ENCODE data around the gene NDST3.

Gene NDST3

DNA sequence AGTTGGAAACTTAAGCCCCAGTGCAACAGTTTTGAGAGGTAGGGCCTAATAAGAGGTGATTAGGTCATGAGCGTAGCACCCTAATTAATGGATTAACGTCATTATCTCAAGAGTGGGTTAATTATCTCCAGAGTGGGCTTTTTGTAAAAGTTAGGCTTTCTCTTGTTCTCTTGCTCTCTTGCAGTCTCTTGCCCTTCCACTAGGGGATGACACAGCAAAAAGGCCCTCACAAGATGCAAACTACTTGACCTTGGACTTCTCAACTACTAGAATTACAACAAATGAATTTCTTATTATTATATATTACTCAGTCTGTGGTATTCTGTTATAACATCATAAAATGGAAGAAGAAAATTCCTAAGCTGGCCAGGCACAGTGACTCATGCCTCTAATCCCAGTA, 22.1 kb upstream of the NDST3 start:
- CTCF ChIA-PET: interaction anchor here (1.1 to 1.7 kb wide), 3 partner anchors 9 to 24 kb away, joined by 5 to 6 read pairs (median 5); no protein-coding TSS in a partner anchor
- DNase-seq (ENCODE audit: extremely low spot score): no peak
- TF ChIP-seq, protein P1, sequence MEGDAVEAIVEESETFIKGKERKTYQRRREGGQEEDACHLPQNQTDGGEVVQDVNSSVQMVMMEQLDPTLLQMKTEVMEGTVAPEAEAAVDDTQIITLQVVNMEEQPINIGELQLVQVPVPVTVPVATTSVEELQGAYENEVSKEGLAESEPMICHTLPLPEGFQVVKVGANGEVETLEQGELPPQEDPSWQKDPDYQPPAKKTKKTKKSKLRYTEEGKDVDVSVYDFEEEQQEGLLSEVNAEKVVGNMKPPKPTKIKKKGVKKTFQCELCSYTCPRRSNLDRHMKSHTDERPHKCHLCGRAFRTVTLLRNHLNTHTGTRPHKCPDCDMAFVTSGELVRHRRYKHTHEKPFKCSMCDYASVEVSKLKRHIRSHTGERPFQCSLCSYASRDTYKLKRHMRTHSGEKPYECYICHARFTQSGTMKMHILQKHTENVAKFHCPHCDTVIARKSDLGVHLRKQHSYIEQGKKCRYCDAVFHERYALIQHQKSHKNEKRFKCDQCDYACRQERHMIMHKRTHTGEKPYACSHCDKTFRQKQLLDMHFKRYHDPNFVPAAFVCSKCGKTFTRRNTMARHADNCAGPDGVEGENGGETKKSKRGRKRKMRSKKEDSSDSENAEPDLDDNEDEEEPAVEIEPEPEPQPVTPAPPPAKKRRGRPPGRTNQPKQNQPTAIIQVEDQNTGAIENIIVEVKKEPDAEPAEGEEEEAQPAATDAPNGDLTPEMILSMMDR (IDR thresholded peaks at IDR 0.05; ENCODE audit: control extremely low read depth, extremely low read depth, low read depth, missing control alignments): no peak
- POLR2A ChIA-PET: no interaction called here

DNA sequence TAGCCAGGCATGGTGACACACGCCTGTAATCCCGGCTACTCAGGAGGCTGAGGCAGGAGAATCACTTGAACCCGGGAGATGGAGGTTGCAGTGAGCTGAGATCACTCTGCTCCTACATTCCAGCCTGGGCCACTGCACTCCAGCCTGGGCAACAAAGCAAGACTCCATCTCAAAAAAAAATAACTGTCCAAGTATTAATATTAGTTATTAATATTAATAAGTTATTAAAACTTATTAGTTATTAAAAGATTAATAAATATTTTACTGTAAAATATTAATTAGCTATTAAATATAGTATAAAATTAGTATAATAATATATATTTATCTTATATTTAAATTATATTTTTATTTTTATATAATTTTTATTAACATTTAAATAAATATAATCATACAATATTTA, 19.5 kb upstream of the NDST3 start:
- POLR2A ChIA-PET: no interaction called here
- DNase-seq (ENCODE audit: extremely low spot score): no peak
- TF ChIP-seq, protein P1 (IDR thresholded peaks at IDR 0.05; ENCODE audit: control extremely low read depth, extremely low read depth, low read depth, missing control alignments): no peak
- CTCF ChIA-PET: interaction anchor here (1.0 to 1.3 kb wide), 2 partner anchors 11 to 12 kb away, joined by 3 read pairs; no protein-coding TSS in a partner anchor

DNA sequence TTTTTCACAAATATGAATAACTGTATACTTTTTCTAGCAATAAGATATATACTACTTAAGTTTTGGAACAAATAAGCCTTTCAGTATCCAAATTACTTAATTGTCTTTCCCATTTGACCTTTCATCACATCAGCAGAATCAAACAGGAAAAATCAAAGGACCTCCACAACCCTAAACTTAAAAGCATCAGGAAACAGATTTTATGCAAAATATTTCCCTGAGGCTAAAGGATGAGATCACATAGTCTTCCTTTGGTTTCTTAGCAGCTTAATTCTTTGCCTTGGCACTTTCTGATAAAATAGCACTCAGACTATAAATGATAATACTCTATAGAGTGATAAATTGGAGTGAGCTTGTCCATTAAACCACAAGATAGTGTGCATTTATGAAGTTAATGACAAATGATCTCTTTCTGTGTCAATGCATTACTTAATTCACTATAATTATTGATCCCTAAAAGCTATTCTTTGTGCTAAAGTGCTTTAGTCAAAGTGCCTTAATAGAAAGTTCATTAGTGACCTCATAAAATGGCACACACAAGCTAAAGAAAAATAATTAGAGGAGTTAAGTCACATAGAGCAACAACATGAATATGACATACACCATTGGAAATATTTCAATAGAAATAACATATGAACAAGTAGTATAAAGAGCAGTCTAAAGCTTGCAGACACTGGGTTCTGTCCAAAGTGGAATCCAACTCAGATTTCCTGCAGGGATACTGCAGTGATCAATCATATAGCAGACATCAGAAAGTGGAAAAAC, 15.7 kb upstream of the NDST3 start:
- POLR2A ChIA-PET: no interaction called here
- CTCF ChIA-PET: interaction anchor here (1.0 to 1.4 kb wide), 3 partner anchors 9 to 209 kb away, joined by 3 read pairs; no protein-coding TSS in a partner anchor

DNA sequence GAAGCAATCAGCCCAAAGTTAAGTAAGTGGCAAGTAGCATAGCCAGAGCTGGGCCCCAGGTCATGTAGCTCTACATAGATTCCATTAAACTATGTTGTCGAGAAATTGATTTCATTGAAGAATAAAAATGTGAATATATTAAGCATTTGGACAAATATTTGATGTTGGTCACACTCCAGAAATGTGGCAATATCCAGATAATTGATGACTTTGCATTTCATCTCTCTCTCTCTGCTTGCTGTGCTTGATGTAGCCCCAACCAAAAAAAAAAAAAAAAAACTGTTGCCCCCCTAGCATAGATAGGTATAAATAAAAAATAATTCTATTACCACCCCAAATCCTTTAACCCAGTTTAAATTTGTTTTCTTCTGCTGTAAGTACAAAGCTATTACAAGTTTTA, 7.5 kb upstream of the NDST3 start:
- TF ChIP-seq, protein P1 (IDR thresholded peaks at IDR 0.05; ENCODE audit: control extremely low read depth, extremely low read depth, low read depth, missing control alignments): no peak
- POLR2A ChIA-PET: no interaction called here
- DNase-seq (ENCODE audit: extremely low spot score): no peak
- CTCF ChIA-PET: interaction anchor here (1.2 to 1.4 kb wide), 4 partner anchors 9 to 271 kb away, joined by 3 read pairs; no protein-coding TSS in a partner anchor

More for the DNA sequence above, 15.7 kb upstream of the NDST3 start:
- TF ChIP-seq, protein P1 (IDR thresholded peaks at IDR 0.05; ENCODE audit: control extremely low read depth, extremely low read depth, low read depth, missing control alignments): no peak
- DNase-seq (ENCODE audit: extremely low spot score): no peak

DNA sequence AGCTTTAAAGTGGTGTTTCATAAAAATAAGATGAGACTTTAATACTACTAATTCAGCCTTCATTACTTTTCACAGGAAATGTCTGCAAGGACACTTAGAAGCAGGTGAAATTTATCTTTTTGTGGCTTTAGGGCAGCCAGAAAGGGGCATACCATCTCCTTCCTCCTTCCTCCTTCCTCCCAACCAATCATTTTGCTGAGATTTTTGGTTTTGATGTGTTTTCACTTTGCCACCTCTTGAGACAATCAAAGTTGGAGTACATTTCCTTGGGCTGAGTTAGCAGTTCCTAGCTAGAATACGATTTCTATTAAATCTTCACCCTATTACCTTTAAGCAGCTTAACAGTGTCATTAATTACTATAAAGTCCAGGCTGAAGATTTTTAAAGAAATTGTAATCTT, 5.1 kb upstream of the NDST3 start:
- ChIA-PET CTCF (no interaction called here), POLR2A (no interaction called here)
- no peak for DNase-seq (ENCODE audit: extremely low spot score)
- TF ChIP-seq, protein P1 (IDR thresholded peaks at IDR 0.05; ENCODE audit: control extremely low read depth, extremely low read depth, low read depth, missing control alignments): no peak

DNA sequence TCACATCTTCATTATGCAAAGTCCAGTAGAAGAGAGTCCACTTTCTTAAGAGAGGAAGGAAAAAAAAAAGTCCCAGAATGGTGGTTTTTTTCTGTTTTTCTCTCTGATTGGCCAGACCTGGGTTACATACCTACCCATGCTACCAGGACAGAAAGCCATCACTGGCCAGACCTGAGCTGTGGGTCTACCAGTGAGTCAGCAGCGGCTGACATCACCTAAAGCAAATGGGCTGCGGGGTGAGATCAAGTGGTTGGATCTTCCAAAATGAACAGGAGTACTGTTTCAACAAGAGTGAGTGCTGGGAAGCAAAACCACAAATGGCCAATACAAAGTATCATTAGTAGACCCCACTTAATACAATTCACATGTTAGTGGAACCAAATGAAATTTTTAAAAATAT, 1.6 kb upstream of the NDST3 start:
- CTCF ChIA-PET: interaction anchor here (1.3 kb wide), 1 partner anchor 9 kb away, joined by 3 read pairs; no protein-coding TSS in a partner anchor
- TF ChIP-seq, protein P1 (IDR thresholded peaks at IDR 0.05; ENCODE audit: control extremely low read depth, extremely low read depth, low read depth, missing control alignments): no peak
- no peak for DNase-seq (ENCODE audit: extremely low spot score)
- POLR2A ChIA-PET: no interaction called here
